ENCODE measurements around the gene ANKRD7.

- no peak for TF ChIP-seq CTCF (conservative IDR thresholded peaks at IDR 0.05; ENCODE audit: low read length)
- TF ChIP-seq EZH2phosphoT487 (IDR thresholded peaks at IDR 0.05; ENCODE audit: borderline replicate concordance) = no peak
Observed at GRCh38 chr7:118219157-118219512, 5.4 kb upstream of the ANKRD7 start.

Data from Loucy (cell line).